GM18519 (cell line): ENCODE measurements around the gene SLC15A2.

Source experiments
- ATAC-seq: cut with Tn5 transposase; IDR thresholded peaks from one replicate; pipeline ENCODE4 v1.9.1; 2021; ENCODE audit warnings: mild to moderate bottlenecking, moderate library complexity; ENCODE audit not compliant: unreplicated experiment, low FRiP score

The SLC15A2 gene

GRCh38 chr3:121979246-121979645 is 85.0 kb downstream of the SLC15A2 start:
- ATAC-seq, result no peak

DNA sequence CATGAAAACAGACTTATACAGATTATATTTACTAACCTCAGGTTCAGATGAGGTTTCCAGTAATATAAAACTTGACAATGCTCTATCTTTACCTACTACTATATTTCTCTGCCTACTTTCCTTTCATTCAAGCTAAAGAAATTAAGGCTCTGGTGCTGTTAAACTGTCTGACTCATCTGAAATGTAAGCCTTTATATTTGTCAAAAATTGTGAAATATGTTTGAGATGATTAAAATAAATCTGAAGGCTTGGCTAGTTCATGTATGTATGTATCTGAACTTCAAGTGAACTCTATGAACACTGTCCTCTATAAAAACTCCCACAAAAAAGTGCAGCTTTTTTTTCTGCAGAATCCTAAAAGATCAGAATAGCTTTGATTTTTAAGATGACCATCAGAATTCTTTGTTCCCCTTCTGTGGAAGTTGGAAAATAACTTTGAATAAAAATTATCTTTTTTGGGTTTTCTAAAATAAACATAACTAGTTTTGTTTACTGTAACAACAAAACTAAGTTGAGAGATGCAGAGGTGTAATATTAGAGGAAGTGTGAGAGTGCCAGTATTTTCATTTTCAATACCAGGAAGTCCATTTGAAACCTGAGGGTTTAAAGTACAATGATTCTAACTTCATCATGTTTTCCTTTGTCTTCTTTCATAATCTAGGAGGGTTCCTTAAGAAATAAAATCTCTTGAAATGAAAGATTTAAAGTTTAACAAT is 85.7 kb downstream of the SLC15A2 start:
- ATAC-seq, result no peak

DNA sequence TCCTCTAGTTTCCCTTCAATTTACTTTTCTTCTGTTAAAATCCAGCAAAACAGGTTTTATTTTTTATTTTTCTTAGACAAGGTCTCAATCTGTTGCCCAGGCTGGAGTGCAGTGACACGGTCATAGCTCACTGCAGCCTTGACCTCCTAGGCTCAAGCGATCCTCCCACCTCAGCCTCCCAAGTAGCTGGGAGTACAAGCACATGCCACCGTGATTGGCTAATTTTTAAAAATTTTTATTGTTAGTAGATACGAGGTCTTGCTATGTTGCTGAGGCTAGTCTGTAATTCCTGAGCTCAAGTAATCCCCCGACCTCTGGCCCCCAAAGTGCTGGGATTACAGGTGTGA is 86.2 kb downstream of the SLC15A2 start:
- no peak for ATAC-seq

GRCh38 chr3:121981473-121981872 is 87.3 kb downstream of the SLC15A2 start:
- ATAC-seq, result no peak

DNA sequence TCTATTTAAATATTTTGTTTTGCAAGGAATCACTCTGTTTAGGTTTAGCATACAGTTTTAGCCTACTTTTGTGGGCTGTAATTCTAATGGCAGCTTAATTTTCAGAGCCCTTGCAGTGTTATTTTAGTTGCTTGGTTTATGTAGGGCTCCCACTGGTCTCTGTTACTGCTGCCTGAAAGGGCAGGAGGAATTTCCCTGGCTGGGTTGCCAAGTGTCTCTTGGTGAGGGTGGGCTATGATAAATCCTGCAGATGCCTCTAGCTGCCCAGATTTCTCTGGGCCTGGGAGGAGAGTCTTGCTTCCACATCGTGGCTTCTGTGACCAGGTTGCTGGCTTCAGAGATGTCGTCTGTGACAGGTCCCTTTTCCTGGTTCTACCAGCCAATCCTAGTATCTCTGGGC is 91.6 kb downstream of the SLC15A2 start:
- no peak for ATAC-seq

DNA sequence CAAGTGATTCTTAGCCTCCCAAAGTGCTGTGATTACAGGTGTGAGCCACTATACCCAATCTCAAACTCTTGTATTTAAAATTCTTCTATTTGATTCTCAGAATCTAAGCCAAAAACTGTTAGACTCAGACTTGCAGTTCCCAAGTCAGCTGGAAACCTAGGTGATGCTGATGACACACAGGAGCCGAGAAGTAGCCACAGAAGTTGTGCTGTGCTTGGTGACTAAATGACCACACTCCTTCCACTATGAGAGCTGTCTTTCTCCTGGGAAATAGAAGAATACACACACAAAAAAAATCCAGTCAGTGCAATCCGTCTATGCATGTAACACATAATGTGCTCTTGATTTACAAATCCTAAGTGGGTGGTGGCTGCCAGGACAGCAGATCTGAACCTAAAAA is 93.9 kb downstream of the SLC15A2 start:
- ATAC-seq, result no peak

DNA sequence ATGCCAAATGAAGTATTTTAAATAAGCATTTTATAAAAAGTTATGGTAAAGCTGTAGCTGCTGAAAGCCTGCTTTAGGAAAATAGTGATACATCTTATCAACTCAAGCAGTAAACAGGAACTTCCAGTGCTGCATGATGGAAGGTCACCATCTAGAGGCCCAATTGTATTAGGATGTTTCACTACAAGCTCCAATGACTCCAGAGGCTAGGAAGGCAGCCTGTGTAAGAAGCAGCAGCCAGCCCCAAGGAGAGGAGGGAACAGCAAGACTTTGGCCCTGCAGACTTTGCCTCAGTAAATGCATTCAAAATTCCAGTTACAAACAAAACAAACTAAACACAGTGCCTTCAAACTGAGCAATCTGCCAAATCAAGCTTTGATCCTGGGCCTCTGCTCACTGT is 95.7 kb downstream of the SLC15A2 start:
- no peak for ATAC-seq

GRCh38 chr3:121992601-121993560 is 98.7 kb downstream of the SLC15A2 start:
- ATAC-seq, result peak; percentile 70
